GM21367 (cell line): Measurements from ENCODE around the gene SCAF11.

Experiments
- ATAC-seq: cut with Tn5 transposase; IDR thresholded peaks from one replicate; pipeline ENCODE4 v1.9.1; 2021; ENCODE audit not compliant: unreplicated experiment

SCAF11 gene

GRCh38 chr12:45980540-45980939 lies 9.8 kb downstream of the SCAF11 start:
- no peak for ATAC-seq

- ATAC-seq, result no peak
These were observed 12.3 kb downstream of the SCAF11 start for GRCh38 chr12:45978108-45978507.

DNA sequence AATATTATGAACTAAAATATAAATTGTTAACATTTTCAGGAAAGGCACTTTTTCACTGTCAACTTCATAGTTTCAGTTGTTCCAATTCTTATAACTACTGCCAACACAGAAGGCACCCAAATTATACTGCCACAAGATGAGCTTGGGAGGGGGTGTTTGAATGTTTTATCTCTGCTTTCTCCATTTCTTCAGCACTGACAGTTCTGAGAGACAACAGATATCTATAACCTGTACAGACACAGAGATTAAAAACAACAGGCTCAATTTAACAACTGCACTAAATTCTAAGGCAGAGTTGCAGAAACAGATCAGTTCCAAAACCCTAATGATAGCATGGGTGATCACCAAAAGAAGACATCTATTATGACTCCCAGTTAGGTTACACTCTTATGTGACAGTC lies 12.8 kb downstream of the SCAF11 start:
- no peak for ATAC-seq

DNA sequence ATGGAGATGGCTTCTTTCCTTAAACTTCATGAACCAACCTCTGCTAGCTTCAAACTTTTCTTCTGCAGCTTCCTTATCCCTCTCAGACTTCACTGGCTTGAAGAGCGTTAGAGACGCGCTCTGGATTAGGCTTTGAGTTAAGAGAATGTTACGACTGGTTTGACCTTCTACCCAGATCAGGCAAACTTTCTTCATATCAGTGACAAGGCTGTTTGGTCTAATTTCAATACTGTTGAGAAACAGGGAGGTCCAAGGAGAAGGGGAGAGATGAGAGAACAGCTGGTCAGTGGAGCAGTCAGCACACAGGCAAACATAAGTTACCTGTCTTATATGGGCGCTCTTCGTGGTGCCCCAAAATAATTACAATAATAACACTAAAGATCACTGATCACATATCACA lies 14.9 kb downstream of the SCAF11 start:
- ATAC-seq, result no peak

DNA sequence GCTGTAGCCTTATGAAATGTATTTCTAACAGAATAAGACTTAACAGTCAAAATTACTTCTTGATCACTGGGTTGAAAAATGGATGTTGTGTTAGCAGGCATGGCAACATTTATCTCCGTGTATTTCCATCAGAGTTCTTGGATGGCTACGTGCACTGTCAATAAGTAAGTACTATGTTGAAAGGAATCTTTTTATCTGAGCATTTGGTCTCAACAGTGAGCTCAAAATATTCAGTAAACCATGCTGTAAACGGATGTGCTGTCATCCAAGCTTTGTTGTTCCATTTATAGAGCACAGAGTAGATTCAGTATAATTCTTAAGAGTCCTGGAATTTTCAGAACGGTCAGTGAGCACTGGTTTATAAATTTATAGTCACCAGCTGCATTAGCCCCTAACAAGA lies 15.5 kb downstream of the SCAF11 start:
- ATAC-seq, result no peak

DNA sequence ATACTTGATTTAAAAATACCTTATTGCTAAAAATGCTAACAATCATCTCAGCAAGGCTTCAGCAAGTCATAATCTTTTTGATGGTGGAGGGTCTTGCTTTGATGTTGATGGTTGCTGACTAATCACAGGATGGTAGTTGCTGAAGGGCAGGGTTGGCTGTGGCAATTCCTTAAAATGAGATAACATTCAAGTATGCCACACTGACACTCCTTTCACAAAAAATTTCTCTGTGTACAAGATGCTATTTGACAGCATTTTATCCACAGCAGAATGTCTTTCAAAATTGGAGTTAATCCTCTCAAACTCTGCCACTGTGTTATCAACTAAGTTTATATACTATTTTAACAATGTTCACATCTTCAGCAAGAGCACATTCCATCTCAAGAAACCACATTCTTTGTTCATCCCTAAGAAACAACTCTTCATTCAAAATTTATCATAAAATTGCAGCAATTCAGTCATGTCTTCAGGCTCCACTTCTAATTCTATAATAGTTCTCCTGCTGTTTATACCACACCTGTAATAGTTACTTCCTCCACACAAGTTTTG lies 16.1 kb downstream of the SCAF11 start:
- ATAC-seq, result no peak

DNA sequence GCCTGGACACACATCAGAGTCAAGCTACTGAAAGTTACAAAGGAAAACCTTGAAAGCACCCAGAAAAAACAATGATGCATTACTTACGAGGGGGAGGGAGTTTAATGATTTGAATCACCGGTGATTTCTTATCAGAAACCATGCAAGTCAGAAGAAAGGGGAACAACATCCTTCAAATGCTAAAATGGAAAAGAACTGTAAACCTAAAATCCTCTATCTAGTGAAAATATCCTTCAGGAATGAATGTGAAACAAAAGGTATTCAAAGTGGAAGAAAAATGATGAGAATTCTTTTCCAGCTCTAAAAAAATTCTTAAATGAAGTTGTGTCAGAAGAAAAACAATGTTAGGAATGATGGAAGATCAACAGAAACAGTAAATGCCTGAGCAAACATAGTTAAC lies 16.8 kb downstream of the SCAF11 start:
- no peak for ATAC-seq

DNA sequence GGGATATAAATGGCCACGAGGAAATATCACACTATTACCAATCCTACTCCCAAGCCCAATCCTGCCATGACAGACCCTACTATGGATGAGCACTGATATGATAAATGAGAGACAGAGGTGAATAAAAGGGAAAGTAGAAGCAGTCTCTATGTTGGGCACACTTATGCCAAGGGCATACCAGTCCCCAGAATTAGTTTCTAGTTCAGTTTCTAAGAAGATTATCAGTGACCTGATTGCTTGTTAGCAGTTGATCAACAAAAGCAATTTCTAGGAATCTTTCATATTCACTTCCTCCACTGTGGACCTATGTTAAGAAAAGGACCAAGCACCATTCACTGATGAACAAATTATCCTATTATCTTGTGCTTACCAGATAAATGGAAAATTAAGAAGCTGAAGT lies 20.0 kb downstream of the SCAF11 start:
- ATAC-seq, result no peak

DNA sequence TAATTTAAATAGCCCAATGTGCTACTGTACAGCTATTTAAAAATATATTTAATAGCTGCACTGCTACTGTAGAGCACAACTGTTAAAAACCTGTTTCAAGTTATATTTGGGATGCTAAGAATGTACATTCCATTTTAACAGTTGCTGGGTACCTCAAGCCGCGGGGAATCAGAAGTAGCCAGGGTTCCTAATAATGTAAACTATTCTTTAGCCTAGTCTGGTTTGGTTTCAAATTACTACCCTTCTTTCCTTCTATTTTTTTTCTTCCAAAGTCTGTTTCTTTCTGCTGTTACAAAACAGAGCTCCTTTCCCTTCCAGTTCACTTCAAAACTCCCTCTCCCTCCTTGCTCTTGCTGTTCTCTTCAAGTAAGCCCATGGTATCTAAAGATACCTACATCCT lies 21.3 kb downstream of the SCAF11 start:
- ATAC-seq, result no peak

GRCh38 chr12:45966486-45966885 lies 23.9 kb downstream of the SCAF11 start:
- no peak for ATAC-seq

GRCh38 chr12:45962553-45963325 lies 27.6 kb downstream of the SCAF11 start:
- ATAC-seq, result no peak

GRCh38 chr12:45959728-45960127 lies 30.6 kb downstream of the SCAF11 start:
- ATAC-seq, result no peak

- ATAC-seq, result no peak
These were observed 31.3 kb downstream of the SCAF11 start for GRCh38 chr12:45959025-45959424.

DNA sequence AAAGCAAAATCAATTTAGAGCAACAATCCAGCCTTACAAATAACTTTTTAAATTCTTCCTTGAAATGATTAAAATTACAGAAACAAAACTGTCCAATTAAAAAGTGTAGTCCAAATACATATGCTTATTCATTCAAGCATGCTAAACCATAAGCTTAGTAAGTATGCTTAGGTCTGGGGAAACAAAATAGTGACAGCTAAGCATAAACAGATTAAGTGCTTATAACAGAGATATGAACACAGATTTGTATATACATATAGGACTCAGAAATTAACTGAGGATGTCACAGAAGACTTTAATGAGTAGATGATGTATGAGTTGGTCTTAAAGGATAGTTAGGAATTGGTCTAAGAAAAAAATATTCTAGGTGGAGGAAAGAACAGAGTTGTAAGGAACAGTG lies 41.8 kb downstream of the SCAF11 start:
- no peak for ATAC-seq

- ATAC-seq, result no peak
These were observed 43.9 kb downstream of the SCAF11 start for GRCh38 chr12:45946435-45946834.

- no peak for ATAC-seq
These were observed 45.6 kb downstream of the SCAF11 start for GRCh38 chr12:45944771-45945170.

DNA sequence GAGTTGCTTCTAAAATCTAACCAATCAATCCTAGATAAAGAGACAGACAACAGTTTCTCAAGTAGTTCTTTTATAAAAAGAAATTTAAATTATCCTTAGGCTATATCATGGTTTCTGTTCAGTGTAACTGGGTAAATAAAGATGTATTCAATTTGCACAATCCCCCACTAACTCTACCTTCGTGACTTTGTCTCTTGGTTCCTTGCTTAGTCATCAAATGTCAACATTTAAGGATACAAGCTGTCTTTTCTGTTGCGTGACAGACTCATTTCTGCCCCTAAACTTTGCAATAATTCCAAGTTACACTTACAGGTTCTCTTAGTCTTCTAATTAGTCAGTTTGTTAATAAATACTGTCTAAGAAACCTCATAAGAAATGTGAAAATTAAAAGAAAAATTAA lies 50.6 kb downstream of the SCAF11 start:
- no peak for ATAC-seq

DNA sequence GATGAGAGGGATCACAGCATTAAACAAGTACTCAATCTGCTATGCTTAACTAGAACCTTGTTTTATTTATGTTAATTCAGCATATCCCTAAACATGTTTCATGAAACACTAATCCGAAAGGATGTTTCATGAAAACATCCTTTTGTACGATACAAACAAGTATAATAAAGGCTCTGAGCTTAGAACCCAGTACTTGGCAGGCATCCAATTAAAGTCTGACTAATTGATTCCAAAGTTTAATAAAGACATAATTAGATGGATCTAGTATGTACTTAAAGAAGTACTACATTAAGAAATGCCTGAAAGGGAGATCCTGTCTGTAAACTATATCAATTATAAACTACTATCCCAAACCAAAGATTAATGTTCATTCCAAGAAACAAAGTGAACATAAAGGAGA lies 51.8 kb downstream of the SCAF11 start:
- no peak for ATAC-seq

GRCh38 chr12:45934956-45935355 lies 55.4 kb downstream of the SCAF11 start:
- no peak for ATAC-seq

- no peak for ATAC-seq
These were observed 56.9 kb downstream of the SCAF11 start for GRCh38 chr12:45933504-45933903.

DNA sequence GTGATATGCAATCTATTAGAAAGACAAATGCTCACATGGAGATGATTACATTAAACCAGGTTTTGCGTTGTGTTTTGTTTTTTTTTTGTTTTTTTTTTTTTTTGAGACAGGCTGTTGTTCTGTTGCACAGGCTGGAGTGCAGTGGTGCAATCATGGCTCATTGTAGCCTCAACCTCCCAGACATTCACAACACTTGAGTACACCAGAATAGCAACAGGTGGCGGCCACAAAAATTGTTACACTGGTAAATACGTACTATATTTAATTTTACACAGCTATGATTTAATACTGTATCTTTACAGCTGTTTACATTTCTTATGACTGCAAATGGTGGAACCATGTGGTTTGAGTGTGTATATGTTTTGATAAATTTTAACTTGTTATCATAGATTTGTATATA lies 60.0 kb downstream of the SCAF11 start:
- ATAC-seq, result no peak

- ATAC-seq, result no peak
These were observed 62.1 kb downstream of the SCAF11 start for GRCh38 chr12:45928309-45928708.

- no peak for ATAC-seq
These were observed 71.6 kb downstream of the SCAF11 start for GRCh38 chr12:45918818-45919217.
